HCT116 (cell line): ENCODE measurements around the gene SLC34A3. TPM values are rescaled to one million over a fixed set of nuclear protein-coding genes. Genes with fewer than 3 reads are reported as not detected.

ENCODE experiments used
- CTCF ChIP-seq, 3 experiments: fragments of 200-600 bp in 1 of 3; sonication (generic) in 1 of 3; IDR thresholded peaks in 2 of 3; conservative IDR thresholded peaks in 1 of 3; 2 replicates each; pipeline ENCODE4 v1.5.1; 2012 to 2017; ENCODE audit warnings: low read depth in 2 of 3, low read length in 2 of 3, antibody characterized with exemption in 1 of 3, borderline replicate concordance in 1 of 3, control low read depth in 1 of 3, mild to moderate bottlenecking in 1 of 3, mixed read lengths in 1 of 3, mixed run types in 1 of 3, moderate library complexity in 1 of 3; ENCODE audit not compliant: insufficient read depth in 1 of 3
- EGR1 ChIP-seq: IDR thresholded peaks from 2 replicates; pipeline ENCODE4 v1.6.1; 2012; ENCODE audit warnings: low read depth
- ELF1 ChIP-seq: IDR thresholded peaks from 2 replicates; pipeline ENCODE4 v1.6.1; 2012; ENCODE audit warnings: low read depth, borderline replicate concordance
- MAX ChIP-seq: IDR thresholded peaks from 2 replicates; pipeline ENCODE4 v1.6.1; 2012
- POLR2A ChIP-seq: IDR thresholded peaks from 2 replicates; pipeline ENCODE4 v1.7.0; 2011; ENCODE audit warnings: borderline replicate concordance; ENCODE audit not compliant: insufficient read depth, insufficient read length; ENCODE audit errors: extremely low read depth
- POLR2AphosphoS5 ChIP-seq: IDR thresholded peaks from 2 replicates; pipeline ENCODE4 v1.6.1; 2011; ENCODE audit warnings: mild to moderate bottlenecking, low read depth, low read length, moderate library complexity
- ZFX ChIP-seq: fragments of 450-650 bp; IDR thresholded peaks from 2 replicates; pipeline ENCODE4 v1.6.1; 2017
- total RNA-seq: library from RNA; stranded (reverse); gene quantifications from one replicate; pipeline ENCODE4 v1.2.1, GENCODE V29; 2021; ENCODE audit not compliant: unreplicated experiment
- TF ChIP-seq, protein P1 (sequence below): IDR thresholded peaks from 2 replicates; pipeline ENCODE4 v1.6.1; 2012; ENCODE audit warnings: low read depth

SLC34A3 gene
- total RNA-seq, 1 experiment from 2014 or later = 0.15 TPM

DNA sequence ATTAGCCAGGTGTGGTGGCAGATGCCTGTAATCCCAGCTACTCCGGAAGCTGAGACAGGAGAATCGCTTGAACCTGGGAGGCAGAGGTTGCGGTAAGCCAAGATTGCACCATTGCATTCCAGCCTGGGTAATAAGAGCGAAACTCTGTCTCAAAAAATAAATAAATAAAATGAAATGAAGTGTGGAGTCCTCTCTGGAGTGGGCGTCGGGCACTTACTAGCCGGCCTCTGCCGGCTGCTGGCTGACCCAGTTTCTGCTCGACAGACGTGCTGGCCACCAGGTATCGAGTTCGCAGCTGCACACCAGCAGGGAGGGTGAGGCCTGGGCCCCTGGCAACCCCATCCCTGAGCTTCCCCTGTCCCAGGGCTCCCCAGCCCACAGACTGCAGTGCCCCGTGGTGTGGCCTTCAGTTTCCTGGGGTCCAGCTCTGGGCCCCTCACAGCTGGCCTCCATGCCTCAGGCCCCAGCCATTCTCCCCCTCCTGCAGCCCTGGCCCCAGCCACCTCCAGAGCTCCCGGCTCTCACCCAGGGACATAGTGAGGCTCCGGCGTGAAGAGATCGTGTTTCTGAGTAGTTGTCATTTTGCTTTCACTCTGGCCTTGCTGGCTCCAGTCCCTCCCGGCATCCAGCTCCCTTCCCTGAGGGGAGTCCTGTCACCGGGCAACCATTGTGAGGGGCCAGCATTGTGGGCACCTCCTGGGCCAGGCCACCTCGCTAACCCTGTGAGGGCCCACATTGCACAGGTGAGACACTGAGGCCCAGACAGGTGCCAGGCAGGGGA lies 16.6 kb downstream of the SLC34A3 start (continued):
- TF ChIP-seq, protein P1, sequence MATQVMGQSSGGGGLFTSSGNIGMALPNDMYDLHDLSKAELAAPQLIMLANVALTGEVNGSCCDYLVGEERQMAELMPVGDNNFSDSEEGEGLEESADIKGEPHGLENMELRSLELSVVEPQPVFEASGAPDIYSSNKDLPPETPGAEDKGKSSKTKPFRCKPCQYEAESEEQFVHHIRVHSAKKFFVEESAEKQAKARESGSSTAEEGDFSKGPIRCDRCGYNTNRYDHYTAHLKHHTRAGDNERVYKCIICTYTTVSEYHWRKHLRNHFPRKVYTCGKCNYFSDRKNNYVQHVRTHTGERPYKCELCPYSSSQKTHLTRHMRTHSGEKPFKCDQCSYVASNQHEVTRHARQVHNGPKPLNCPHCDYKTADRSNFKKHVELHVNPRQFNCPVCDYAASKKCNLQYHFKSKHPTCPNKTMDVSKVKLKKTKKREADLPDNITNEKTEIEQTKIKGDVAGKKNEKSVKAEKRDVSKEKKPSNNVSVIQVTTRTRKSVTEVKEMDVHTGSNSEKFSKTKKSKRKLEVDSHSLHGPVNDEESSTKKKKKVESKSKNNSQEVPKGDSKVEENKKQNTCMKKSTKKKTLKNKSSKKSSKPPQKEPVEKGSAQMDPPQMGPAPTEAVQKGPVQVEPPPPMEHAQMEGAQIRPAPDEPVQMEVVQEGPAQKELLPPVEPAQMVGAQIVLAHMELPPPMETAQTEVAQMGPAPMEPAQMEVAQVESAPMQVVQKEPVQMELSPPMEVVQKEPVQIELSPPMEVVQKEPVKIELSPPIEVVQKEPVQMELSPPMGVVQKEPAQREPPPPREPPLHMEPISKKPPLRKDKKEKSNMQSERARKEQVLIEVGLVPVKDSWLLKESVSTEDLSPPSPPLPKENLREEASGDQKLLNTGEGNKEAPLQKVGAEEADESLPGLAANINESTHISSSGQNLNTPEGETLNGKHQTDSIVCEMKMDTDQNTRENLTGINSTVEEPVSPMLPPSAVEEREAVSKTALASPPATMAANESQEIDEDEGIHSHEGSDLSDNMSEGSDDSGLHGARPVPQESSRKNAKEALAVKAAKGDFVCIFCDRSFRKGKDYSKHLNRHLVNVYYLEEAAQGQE = no peak
- no peak for TF ChIP-seq MAX
- no peak for TF ChIP-seq ELF1
- TF ChIP-seq CTCF (IDR thresholded peaks at IDR 0.05 in 2 of 3, conservative IDR thresholded peaks at IDR 0.05 in 1 of 3; ENCODE audit: borderline replicate concordance in 1 of 3, insufficient read depth in 1 of 3, low read depth in 2 of 3, low read length in 2 of 3) = no peak
- TF ChIP-seq POLR2A = no peak
- no peak for TF ChIP-seq POLR2AphosphoS5
- TF ChIP-seq ZFX = no peak
- TF ChIP-seq EGR1 = no peak
